Glutamatergic neuron (in vitro differentiated cells): ENCODE results near the gene TRPM3. TPM values are rescaled to one million over a fixed set of nuclear protein-coding genes. Genes with fewer than 3 reads are reported as not detected.

ENCODE experiments used
- DNase-seq: peaks from one replicate; pipeline ENCODE4 v3.0.0; 2022
- H3K27ac Mint-ChIP-seq: one replicate; pipeline ENCODE4 v1.8.0; 2020; ENCODE audit warnings: mild to moderate bottlenecking, mixed read lengths, inconsistent platforms; ENCODE audit not compliant: unreplicated experiment
- H3K27me3 Mint-ChIP-seq: one replicate; pipeline ENCODE4 v1.8.0; 2020; ENCODE audit warnings: mild to moderate bottlenecking, moderate library complexity, mixed read lengths, inconsistent platforms; ENCODE audit not compliant: unreplicated experiment
- H3K36me3 Mint-ChIP-seq: one replicate; pipeline ENCODE4 v1.8.0; 2020; ENCODE audit warnings: mild to moderate bottlenecking, mixed read lengths, inconsistent platforms; ENCODE audit not compliant: unreplicated experiment
- H3K4me1 Mint-ChIP-seq: one replicate; pipeline ENCODE4 v1.8.0; 2020; ENCODE audit warnings: mild to moderate bottlenecking, low read depth, mixed read lengths, inconsistent platforms; ENCODE audit not compliant: unreplicated experiment
- H3K4me3 Mint-ChIP-seq: one replicate; pipeline ENCODE4 v1.8.0; 2020; ENCODE audit warnings: mild to moderate bottlenecking, mixed read lengths, inconsistent platforms; ENCODE audit not compliant: unreplicated experiment
- H3K9me3 Mint-ChIP-seq: one replicate; pipeline ENCODE4 v1.8.0; 2020; ENCODE audit warnings: mild to moderate bottlenecking, moderate library complexity, mixed read lengths, inconsistent platforms; ENCODE audit not compliant: unreplicated experiment
- CTCF ChIP-seq: fragments of 200-600 bp; sonication (generic); IDR thresholded peaks from one replicate; pipeline ENCODE4 v1.5.0; 2021; ENCODE audit not compliant: partially characterized antibody, unreplicated experiment
- total RNA-seq: library from RNA; stranded (reverse); fragmentation: NEBNext Ultra II Directional; extraction: Animal tissue kit (Norgen Biotek cat#: 25700); gene quantifications from one replicate; pipeline ENCODE4 v1.2.1, GENCODE V29; 2021; ENCODE audit not compliant: unreplicated experiment

The TRPM3 gene
- total RNA-seq, 1 donor from 2014 or later = 3.3 TPM

- Mint-ChIP-seq H3K9me3 (no peaks in the 10 kb centered on the region), H3K27me3 (no peaks in the 10 kb centered on the region), H3K4me3 (no peak overlapping the region), H3K4me1 (no peaks in the 10 kb centered on the region), H3K27ac (no peak overlapping the region), H3K36me3 (no peaks in the 10 kb centered on the region)
- no peak for DNase-seq
- no peak for TF ChIP-seq CTCF
Observed at GRCh38 chr9:70535546-70536323, 585.7 kb downstream of the TRPM3 start.

- DNase-seq = no peak
- Mint-ChIP-seq H3K27me3 (no peaks in the 10 kb centered on the region), H3K36me3 (no peaks in the 10 kb centered on the region), H3K27ac (no peak overlapping the region), H3K4me1 (no peaks in the 10 kb centered on the region), H3K9me3 (no peaks in the 10 kb centered on the region), H3K4me3 (no peak overlapping the region)
- no peak for TF ChIP-seq CTCF
Observed at GRCh38 chr9:70534471-70534870, 587.0 kb downstream of the TRPM3 start.

GRCh38 chr9:70534061-70534460, 587.4 kb downstream of the TRPM3 start:
- Mint-ChIP-seq H3K27ac (no peak overlapping the region), H3K9me3 (no peaks in the 10 kb centered on the region), H3K4me3 (no peak overlapping the region), H3K4me1 (no peaks in the 10 kb centered on the region), H3K36me3 (no peaks in the 10 kb centered on the region), H3K27me3 (no peaks in the 10 kb centered on the region)
- no peak for TF ChIP-seq CTCF
- DNase-seq = no peak

DNA sequence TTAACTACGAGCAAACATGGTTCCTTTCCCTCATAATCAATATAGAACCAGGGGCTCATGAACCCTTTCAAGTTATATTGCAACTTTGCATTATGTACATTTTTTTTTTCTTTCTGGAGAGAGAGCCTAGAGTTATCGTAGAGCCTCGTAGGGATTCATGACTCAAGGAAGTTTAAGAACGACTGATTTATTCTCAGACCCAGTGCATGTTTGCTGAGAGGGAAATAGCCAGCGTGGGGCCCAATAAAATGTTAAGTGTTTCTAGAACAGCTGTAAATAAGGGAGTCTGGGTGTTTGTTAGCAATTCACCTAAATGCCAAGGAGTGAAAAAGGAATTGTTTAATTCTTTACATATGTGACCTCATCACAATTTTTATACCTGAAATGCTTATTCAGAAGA, 587.9 kb downstream of the TRPM3 start:
- no peaks in the 10 kb centered on the region for H3K9me3 Mint-ChIP-seq
- no peak overlapping the region for H3K4me3 Mint-ChIP-seq
- no peak for TF ChIP-seq CTCF
- H3K27ac Mint-ChIP-seq = no peak overlapping the region
- DNase-seq = no peak
- H3K36me3 Mint-ChIP-seq = no peaks in the 10 kb centered on the region
- no peaks in the 10 kb centered on the region for H3K27me3 Mint-ChIP-seq
- no peaks in the 10 kb centered on the region for H3K4me1 Mint-ChIP-seq

GRCh38 chr9:70532716-70533115, 588.7 kb downstream of the TRPM3 start:
- DNase-seq = no peak
- no peaks in the 10 kb centered on the region for H3K9me3 Mint-ChIP-seq

More at GRCh38 chr9:70532716-70533115, 588.7 kb downstream of the TRPM3 start:
- Mint-ChIP-seq H3K36me3 (no peaks in the 10 kb centered on the region), H3K27ac (no peak overlapping the region), H3K27me3 (no peaks in the 10 kb centered on the region), H3K4me3 (no peak overlapping the region), H3K4me1 (no peaks in the 10 kb centered on the region)
- TF ChIP-seq CTCF = no peak
